Stimulated activated naive CD8-positive, alpha-beta T cell treated with anti-CD3 and anti-CD28 coated beads, Interleukin-15, amount 100 ng/mL, for 72 hours (primary cell): ENCODE results near the gene HMCN2.

Source experiments
- ATAC-seq: fragments of 150-1000 bp; cut with Tn5 transposase; 2 replicates; pipeline ENCODE4 v1.10.0; 2021; ENCODE audit warnings: mild to moderate bottlenecking, moderate library complexity
- DNase-seq, 2 donors: peaks; one replicate each; pipeline ENCODE4 v3.0.0; 2021 to 2022
- H3K27ac Mint-ChIP-seq, 2 donors: one replicate each; pipeline ENCODE4 v1.8.0; 2022; ENCODE audit warnings: mild to moderate bottlenecking in 2 of 2, mixed read lengths in 2 of 2, moderate library complexity in 2 of 2
- H3K27me3 Mint-ChIP-seq: one replicate; pipeline ENCODE4 v1.8.0; 2022; ENCODE audit warnings: mixed read lengths
- H3K4me1 Mint-ChIP-seq: one replicate; pipeline ENCODE4 v1.8.0; 2022; ENCODE audit warnings: mild to moderate bottlenecking, mixed read lengths
- H3K4me3 Mint-ChIP-seq, 2 donors: one replicate each; pipeline ENCODE4 v1.8.0; 2022; ENCODE audit warnings: mild to moderate bottlenecking in 2 of 2, mixed read lengths in 2 of 2, moderate library complexity in 1 of 2
- H3K9me3 Mint-ChIP-seq, 2 donors: one replicate each; pipeline ENCODE4 v1.8.0; 2022; ENCODE audit warnings: mixed read lengths in 2 of 2

HMCN2 gene

DNA sequence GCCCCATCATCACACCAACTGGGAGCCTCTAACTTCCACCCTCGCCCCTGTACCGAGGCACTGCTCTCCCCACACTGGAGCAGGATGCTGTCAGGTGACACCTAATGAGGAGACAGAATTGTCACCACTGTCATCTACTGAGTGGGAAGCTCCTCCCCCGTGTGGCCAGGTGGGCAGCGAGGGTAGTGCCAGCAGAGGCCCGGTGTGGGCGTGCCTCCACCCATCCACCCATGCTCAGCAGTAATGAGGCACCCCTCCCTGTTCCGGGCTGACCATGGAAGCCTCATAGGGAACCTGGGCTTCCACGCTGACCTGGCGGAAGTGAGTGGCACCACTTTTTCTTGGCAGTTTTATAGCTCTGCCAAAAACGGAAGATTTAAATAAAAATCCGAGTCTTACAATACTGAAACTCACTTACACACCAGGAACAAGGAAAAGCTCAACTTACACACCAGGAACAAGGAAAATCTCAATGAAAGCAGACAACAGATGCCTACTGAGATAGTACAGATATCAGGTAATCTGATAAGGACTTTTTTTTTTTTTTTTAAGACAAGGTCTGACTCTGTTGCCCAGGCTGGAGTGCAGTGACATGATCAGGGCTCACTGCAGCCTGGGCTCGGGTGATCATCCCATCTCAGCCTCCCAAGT lies 148.6 kb downstream of the HMCN2 start:
- peak overlapping the region in 1 of 2 donors; percentile 25 for H3K27ac Mint-ChIP-seq
- peaks cover 37% of the 10 kb centered on the region for H3K27me3 Mint-ChIP-seq
- no peak overlapping the region for H3K4me3 Mint-ChIP-seq
- ATAC-seq (no peak), DNase-seq (no peak)
- H3K9me3 Mint-ChIP-seq: no peaks in the 10 kb centered on the region
- H3K4me1 Mint-ChIP-seq: no peaks in the 10 kb centered on the region

DNA sequence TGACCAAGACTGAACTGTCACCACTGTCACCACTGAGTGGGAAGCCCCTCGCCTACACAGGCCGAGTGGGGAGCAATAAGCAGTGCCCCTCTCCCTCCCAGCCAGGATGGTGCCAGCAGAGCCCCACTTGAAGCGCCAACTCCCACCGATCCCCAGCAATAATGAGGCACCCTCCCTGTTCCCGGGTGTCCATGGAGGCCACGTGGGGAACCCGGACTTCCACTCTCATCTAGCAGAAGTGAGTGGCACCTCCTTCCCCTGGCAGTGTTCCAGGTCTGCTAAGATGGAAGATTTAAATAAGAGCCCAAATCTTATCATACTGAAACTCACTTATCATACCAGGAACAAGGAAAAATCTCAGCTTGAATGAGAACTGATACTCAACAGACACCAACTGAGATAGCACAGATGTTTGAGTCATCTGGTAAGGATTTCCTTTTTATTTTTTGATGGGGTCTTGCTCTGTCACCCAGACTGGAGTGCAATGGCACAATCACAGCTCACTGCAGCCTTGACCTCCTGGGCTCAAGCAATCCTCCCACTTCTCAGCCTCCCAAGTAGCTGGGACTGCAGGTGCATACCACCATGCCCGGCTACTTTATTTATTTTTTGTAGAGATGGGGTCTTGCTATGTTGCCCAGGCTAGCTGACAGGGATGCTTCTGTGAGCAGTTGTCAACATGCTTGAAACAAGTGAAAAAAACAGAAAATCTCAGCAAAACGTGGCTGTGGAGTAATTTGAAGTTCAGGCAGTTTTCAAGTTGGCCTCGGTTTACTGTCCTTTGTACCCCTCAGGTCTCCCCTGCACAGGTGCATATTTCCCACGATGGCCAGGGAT lies 149.6 kb downstream of the HMCN2 start:
- peaks cover 44% of the 10 kb centered on the region for H3K27me3 Mint-ChIP-seq
- DNase-seq: no peak
- no peak overlapping the region for H3K4me3 Mint-ChIP-seq
- no peaks in the 10 kb centered on the region for H3K4me1 Mint-ChIP-seq
- H3K9me3 Mint-ChIP-seq: no peaks in the 10 kb centered on the region
- H3K27ac Mint-ChIP-seq: no peak overlapping the region
- ATAC-seq: no peak

- Mint-ChIP-seq H3K9me3 (no peaks in the 10 kb centered on the region), H3K27me3 (peaks cover 57% of the 10 kb centered on the region), H3K27ac (no peak overlapping the region), H3K4me3 (no peak overlapping the region), H3K4me1 (no peaks in the 10 kb centered on the region)
- no peak for DNase-seq
- ATAC-seq: no peak
Measured at GRCh38 chr9:130417602-130418001, 152.0 kb downstream of the HMCN2 start.

GRCh38 chr9:130418776-130419175 lies 153.2 kb downstream of the HMCN2 start:
- no peak for ATAC-seq
- no peak for DNase-seq
- no peak overlapping the region for H3K27ac Mint-ChIP-seq

GRCh38 chr9:130419521-130420035 lies 154.0 kb downstream of the HMCN2 start:
- no peak overlapping the region for H3K4me3 Mint-ChIP-seq
- DNase-seq (no peak), ATAC-seq (no peak)
- H3K27ac Mint-ChIP-seq: no peak overlapping the region
- H3K27me3 Mint-ChIP-seq: peaks cover 47% of the 10 kb centered on the region
- H3K4me1 Mint-ChIP-seq: no peaks in the 10 kb centered on the region
- no peaks in the 10 kb centered on the region for H3K9me3 Mint-ChIP-seq

More at GRCh38 chr9:130418776-130419175, 153.2 kb downstream of the HMCN2 start:
- H3K27me3 Mint-ChIP-seq: peaks cover 53% of the 10 kb centered on the region
- H3K4me1 Mint-ChIP-seq: no peaks in the 10 kb centered on the region
- no peak overlapping the region for H3K4me3 Mint-ChIP-seq
- H3K9me3 Mint-ChIP-seq: no peaks in the 10 kb centered on the region

GRCh38 chr9:130421154-130421801 lies 155.7 kb downstream of the HMCN2 start:
- Mint-ChIP-seq H3K4me3 (no peak overlapping the region), H3K9me3 (no peaks in the 10 kb centered on the region), H3K27me3 (peaks cover 54% of the 10 kb centered on the region), H3K4me1 (no peaks in the 10 kb centered on the region), H3K27ac (no peak overlapping the region)
- ATAC-seq (no peak), DNase-seq (no peak)

DNA sequence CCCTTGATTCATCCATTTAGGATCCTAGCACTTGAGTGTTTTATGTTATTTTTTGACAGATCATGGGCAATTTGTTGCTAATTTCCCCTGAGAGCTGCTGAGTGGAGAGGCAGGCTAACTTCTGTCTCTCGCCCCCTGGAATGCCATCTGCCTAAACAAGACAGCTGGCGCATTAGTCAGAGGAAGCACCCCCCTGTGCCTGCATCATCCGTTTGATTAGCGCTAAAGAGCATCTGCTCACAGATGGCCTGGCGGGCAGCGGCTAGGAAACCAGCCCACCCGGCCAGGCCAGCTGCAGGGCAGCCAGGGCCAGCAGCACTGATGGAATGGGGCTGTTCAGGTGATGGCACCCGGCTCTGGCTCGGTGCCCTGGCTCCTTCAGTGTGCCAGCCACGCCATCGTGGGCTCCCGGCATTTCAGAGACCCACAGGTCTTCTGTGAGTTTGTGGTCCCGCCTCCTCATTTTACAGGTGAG lies 156.3 kb downstream of the HMCN2 start:
- H3K27ac Mint-ChIP-seq: no peak overlapping the region
- H3K4me3 Mint-ChIP-seq: no peak overlapping the region
- peaks cover 57% of the 10 kb centered on the region for H3K27me3 Mint-ChIP-seq
- no peaks in the 10 kb centered on the region for H3K9me3 Mint-ChIP-seq
- no peaks in the 10 kb centered on the region for H3K4me1 Mint-ChIP-seq
- no peak for DNase-seq
- ATAC-seq: no peak

GRCh38 chr9:130422546-130422945 lies 157.0 kb downstream of the HMCN2 start:
- H3K9me3 Mint-ChIP-seq: no peaks in the 10 kb centered on the region
- H3K27me3 Mint-ChIP-seq: peaks cover 57% of the 10 kb centered on the region
- H3K4me1 Mint-ChIP-seq: no peaks in the 10 kb centered on the region
- no peak overlapping the region for H3K27ac Mint-ChIP-seq
- DNase-seq (no peak), ATAC-seq (no peak)
- no peak overlapping the region for H3K4me3 Mint-ChIP-seq

DNA sequence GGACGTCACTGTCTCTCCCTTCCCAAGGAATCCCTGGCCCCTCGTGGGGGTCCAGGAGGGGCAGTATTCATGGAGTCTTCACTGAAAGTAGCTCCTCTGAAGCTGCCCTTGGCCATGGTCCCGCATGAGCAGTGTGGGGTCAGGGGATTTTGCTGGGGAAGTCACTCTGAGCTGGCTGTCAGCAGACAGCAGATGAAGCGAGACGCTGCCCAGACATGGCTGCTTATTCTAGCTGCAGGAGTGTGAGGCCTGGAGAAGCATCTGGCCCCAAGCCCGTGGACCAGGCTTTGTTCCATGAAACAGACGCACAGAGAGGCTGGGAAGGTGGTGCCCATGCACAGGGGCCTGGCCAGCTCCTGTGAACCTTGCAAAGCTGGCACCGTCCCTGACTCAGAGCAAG lies 157.7 kb downstream of the HMCN2 start:
- Mint-ChIP-seq H3K9me3 (no peaks in the 10 kb centered on the region), H3K4me1 (no peaks in the 10 kb centered on the region), H3K27ac (no peak overlapping the region), H3K27me3 (peaks cover 51% of the 10 kb centered on the region), H3K4me3 (no peak overlapping the region)
- DNase-seq: no peak
- peak; percentile 9 for ATAC-seq

GRCh38 chr9:130424595-130425454 lies 159.3 kb downstream of the HMCN2 start:
- no peak overlapping the region for H3K4me3 Mint-ChIP-seq
- peaks cover 39% of the 10 kb centered on the region for H3K27me3 Mint-ChIP-seq
- no peak for DNase-seq
- H3K27ac Mint-ChIP-seq: no peak overlapping the region
- no peak for ATAC-seq
- no peaks in the 10 kb centered on the region for H3K4me1 Mint-ChIP-seq
- H3K9me3 Mint-ChIP-seq: no peaks in the 10 kb centered on the region

GRCh38 chr9:130425741-130426466 lies 160.3 kb downstream of the HMCN2 start:
- no peak overlapping the region for H3K27ac Mint-ChIP-seq
- no peaks in the 10 kb centered on the region for H3K9me3 Mint-ChIP-seq
- peaks cover 48% of the 10 kb centered on the region for H3K27me3 Mint-ChIP-seq
- no peak for DNase-seq
- no peaks in the 10 kb centered on the region for H3K4me1 Mint-ChIP-seq
- no peak overlapping the region for H3K4me3 Mint-ChIP-seq
- no peak for ATAC-seq

- DNase-seq: no peak
- ATAC-seq: no peak
- H3K4me3 Mint-ChIP-seq: no peak overlapping the region
- H3K27me3 Mint-ChIP-seq: peaks cover 49% of the 10 kb centered on the region
- H3K9me3 Mint-ChIP-seq: no peaks in the 10 kb centered on the region
- no peak overlapping the region for H3K27ac Mint-ChIP-seq
- no peaks in the 10 kb centered on the region for H3K4me1 Mint-ChIP-seq
Measured at GRCh38 chr9:130426467-130426773, 160.9 kb downstream of the HMCN2 start.

DNA sequence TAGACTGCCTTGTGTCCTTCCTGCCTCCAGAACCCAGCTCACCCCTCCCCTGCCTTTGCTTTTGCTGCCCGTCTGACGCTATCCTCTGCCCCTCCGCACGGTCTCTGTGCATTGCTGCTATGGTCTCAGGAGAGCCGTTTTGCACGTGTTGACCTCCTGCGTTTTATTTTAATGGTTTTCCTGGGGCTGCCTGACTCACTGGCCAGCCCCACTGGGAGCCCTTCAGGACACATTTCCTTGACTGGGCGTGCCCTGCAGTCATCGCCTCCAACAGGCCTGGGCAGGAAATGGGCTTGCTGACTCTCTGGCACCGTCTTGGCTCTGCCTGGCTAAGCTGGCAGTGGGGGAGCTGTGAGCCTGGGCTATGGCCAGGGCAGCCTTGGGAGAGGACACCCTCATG lies 161.3 kb downstream of the HMCN2 start:
- Mint-ChIP-seq H3K4me1 (peaks cover under 1% of the 10 kb centered on the region), H3K27ac (no peak overlapping the region), H3K9me3 (no peaks in the 10 kb centered on the region), H3K4me3 (no peak overlapping the region), H3K27me3 (peaks cover 49% of the 10 kb centered on the region)
- ATAC-seq: no peak
- no peak for DNase-seq

- Mint-ChIP-seq H3K4me1 (peaks cover 5% of the 10 kb centered on the region), H3K27me3 (peaks cover 49% of the 10 kb centered on the region), H3K27ac (peak overlapping the region in 1 of 2 donors; percentile 48), H3K4me3 (no peak overlapping the region), H3K9me3 (no peaks in the 10 kb centered on the region)
- no peak for ATAC-seq
- no peak for DNase-seq
Measured at GRCh38 chr9:130427326-130427725, 161.8 kb downstream of the HMCN2 start.
